GM23338 (cell line): ENCODE measurements around the gene MAP4K4. TPM values are rescaled to one million over a fixed set of nuclear protein-coding genes. Genes with fewer than 3 reads are reported as not detected.

Source experiments
- ATAC-seq: fragments of 200-7000 bp; cut with Tn5 transposase; 3 replicates; pipeline ENCODE4 v1.9.1; 2020
- DNase-seq: peaks from one replicate; pipeline ENCODE4 v3.0.0-alpha.2; 2015; ENCODE audit warnings: low spot score
- H2AFZ ChIP-seq: fragments of 200-600 bp; sonication (generic); 2 replicates; pipeline ENCODE4 v1.8.0; 2016; ENCODE audit warnings: antibody characterized with exemption, mild to moderate bottlenecking, moderate library complexity
- H3F3A ChIP-seq: fragments of 200-600 bp; sonication (generic); replicated peaks from 2 replicates; pipeline ENCODE4 v1.8.0; 2017; ENCODE audit warnings: antibody characterized with exemption, mixed run types, low read depth
- H3K27ac ChIP-seq: fragments of 200-600 bp; sonication (generic); 2 replicates; pipeline ENCODE4 v1.6.1; 2016; ENCODE audit warnings: low read depth
- H3K27me3 ChIP-seq: fragments of 200-600 bp; sonication (generic); 2 replicates; pipeline ENCODE4 v1.8.0; 2016; ENCODE audit warnings: mild to moderate bottlenecking, mixed run types, moderate library complexity; ENCODE audit not compliant: insufficient read depth
- H3K36me3 ChIP-seq: fragments of 200-600 bp; sonication (generic); 2 replicates; pipeline ENCODE4 v1.8.0; 2016; ENCODE audit warnings: mild to moderate bottlenecking; ENCODE audit not compliant: insufficient read depth
- H3K4me1 ChIP-seq: fragments of 200-600 bp; sonication (generic); 2 replicates; pipeline ENCODE4 v1.8.0; 2016; ENCODE audit warnings: mild to moderate bottlenecking, moderate library complexity; ENCODE audit not compliant: insufficient read depth
- H3K4me2 ChIP-seq: fragments of 200-600 bp; sonication (generic); 2 replicates; pipeline ENCODE4 v1.7.1; 2017; ENCODE audit warnings: mixed run types
- H3K4me3 ChIP-seq: fragments of 200-600 bp; sonication (generic); 2 replicates; pipeline ENCODE4 v1.6.1; 2016; ENCODE audit warnings: mixed run types
- H3K79me2 ChIP-seq: fragments of 200-600 bp; sonication (generic); replicated peaks from 2 replicates; pipeline ENCODE4 v1.8.0; 2017; ENCODE audit warnings: mild to moderate bottlenecking; ENCODE audit not compliant: insufficient read depth
- H3K9me2 ChIP-seq: fragments of 200-600 bp; sonication (generic); 2 replicates; pipeline ENCODE4 v1.8.0; 2017; ENCODE audit not compliant: insufficient read depth
- H4K20me1 ChIP-seq: fragments of 200-600 bp; sonication (generic); replicated peaks from 2 replicates; pipeline ENCODE4 v1.8.0; 2017; ENCODE audit warnings: mild to moderate bottlenecking; ENCODE audit not compliant: insufficient read depth
- H3K27ac Mint-ChIP-seq: 2 replicates; pipeline ENCODE4 v1.8.0; 2020; ENCODE audit warnings: inconsistent platforms, mild to moderate bottlenecking, moderate library complexity, mixed read lengths
- H3K27me3 Mint-ChIP-seq: 3 replicates; pipeline ENCODE4 v1.8.0; 2022; ENCODE audit warnings: low read depth, mild to moderate bottlenecking, moderate library complexity, mixed read lengths, inconsistent platforms; ENCODE audit not compliant: insufficient read depth, poor library complexity
- H3K36me3 Mint-ChIP-seq: 3 replicates; pipeline ENCODE4 v1.8.0; 2021; ENCODE audit warnings: low read depth, mild to moderate bottlenecking, inconsistent platforms, moderate library complexity, mixed read lengths
- H3K4me1 Mint-ChIP-seq: 3 replicates; pipeline ENCODE4 v1.8.0; 2020; ENCODE audit warnings: mild to moderate bottlenecking, inconsistent platforms, mixed read lengths
- H3K4me3 Mint-ChIP-seq: 3 replicates; pipeline ENCODE4 v1.8.0; 2021; ENCODE audit warnings: moderate library complexity, mild to moderate bottlenecking, inconsistent platforms, mixed read lengths
- H3K9me3 Mint-ChIP-seq: 3 replicates; pipeline ENCODE4 v1.8.0; 2020; ENCODE audit warnings: moderate library complexity, mild to moderate bottlenecking, inconsistent platforms, mixed read lengths
- CREB1 ChIP-seq: fragments of 250-450 bp; sonication (Bioruptor Pico); IDR thresholded peaks from 2 replicates; pipeline ENCODE4 v1.5.0; 2020; ENCODE audit warnings: low read depth, mild to moderate bottlenecking, moderate library complexity
- ETS1 ChIP-seq: IDR thresholded peaks from 2 replicates; pipeline ENCODE4 v1.6.1; 2016; ENCODE audit warnings: antibody characterized with exemption
- EZH2 ChIP-seq: fragments of 200-600 bp; sonication (generic); IDR thresholded peaks from one replicate; pipeline ENCODE4 v1.8.0; 2017; ENCODE audit warnings: antibody characterized with exemption, mild to moderate bottlenecking, low read depth; ENCODE audit not compliant: unreplicated experiment
- EZH2phosphoT487 ChIP-seq: fragments of 200-600 bp; sonication (generic); IDR thresholded peaks from one replicate; pipeline ENCODE4 v1.8.1; 2018; ENCODE audit warnings: antibody characterized with exemption; ENCODE audit not compliant: unreplicated experiment
- JUNB ChIP-seq: IDR thresholded peaks from one replicate; pipeline ENCODE4 v1.6.1; 2016; ENCODE audit warnings: antibody characterized with exemption; ENCODE audit not compliant: unreplicated experiment
- NANOG ChIP-seq: IDR thresholded peaks from 2 replicates; pipeline ENCODE4 v1.6.1; 2016; ENCODE audit warnings: antibody characterized with exemption, borderline replicate concordance
- POLR2AphosphoS5 ChIP-seq: IDR thresholded peaks from 2 replicates; pipeline ENCODE4 v1.6.1; 2016; ENCODE audit warnings: antibody characterized with exemption, low read depth
- REST ChIP-seq: IDR thresholded peaks from one replicate; pipeline ENCODE4 v1.6.1; 2018; ENCODE audit warnings: antibody characterized with exemption; ENCODE audit not compliant: unreplicated experiment
- STAT1 ChIP-seq: IDR thresholded peaks from one replicate; pipeline ENCODE4 v1.6.1; 2016; ENCODE audit warnings: antibody characterized with exemption; ENCODE audit not compliant: unreplicated experiment
- ZNF114 ChIP-seq: fragments of 250-450 bp; sonication (Bioruptor Pico); IDR thresholded peaks from 2 replicates; pipeline ENCODE4 v1.5.0; 2020; ENCODE audit warnings: mild to moderate bottlenecking, moderate library complexity
- ZNF331 ChIP-seq: fragments of 250-450 bp; sonication (Bioruptor Pico); IDR thresholded peaks from 2 replicates; pipeline ENCODE4 v1.5.0; 2020; ENCODE audit warnings: low read depth, mild to moderate bottlenecking, moderate library complexity
- polyA plus RNA-seq: library from polyadenylated mRNA; unstranded; fragments of >200 nt; fragmentation: Nextera tagmentation; extraction: Ambion mirVana; gene quantifications from 2 replicates; pipeline ENCODE4 v1.2.1, GENCODE V29; 2016
- total RNA-seq: library from RNA; depleted of rRNA; stranded (reverse); fragments of >200 nt; shearing (Covaris generic); gene quantifications from 2 replicates; pipeline ENCODE4 v1.2.3, GENCODE V29; 2014
- TF ChIP-seq, protein P1 (sequence below): fragments of 250-450 bp; sonication (Bioruptor Pico); IDR thresholded peaks from 2 replicates; pipeline ENCODE4 v1.5.0; 2020; ENCODE audit warnings: mild to moderate bottlenecking, moderate library complexity
- TF ChIP-seq, protein P2 (sequence below), 2 experiments: fragments of 200-600 bp in 1 of 2; sonication (generic) in 1 of 2; conservative IDR thresholded peaks; 2 replicates each; pipeline versions ENCODE4 v1.5.1 to v1.6.1; 2016 to 2017; ENCODE audit warnings: antibody characterized with exemption in 2 of 2, low read depth in 2 of 2, mild to moderate bottlenecking in 2 of 2, moderate library complexity in 1 of 2

MAP4K4 gene
- total and polyA plus RNA-seq, 2 experiments from 2014 or later = 34.6 to 99.2 TPM

GRCh38 chr2:101736861-101737291 is 39.4 kb downstream of the MAP4K4 start:
- TF ChIP-seq, protein P1, sequence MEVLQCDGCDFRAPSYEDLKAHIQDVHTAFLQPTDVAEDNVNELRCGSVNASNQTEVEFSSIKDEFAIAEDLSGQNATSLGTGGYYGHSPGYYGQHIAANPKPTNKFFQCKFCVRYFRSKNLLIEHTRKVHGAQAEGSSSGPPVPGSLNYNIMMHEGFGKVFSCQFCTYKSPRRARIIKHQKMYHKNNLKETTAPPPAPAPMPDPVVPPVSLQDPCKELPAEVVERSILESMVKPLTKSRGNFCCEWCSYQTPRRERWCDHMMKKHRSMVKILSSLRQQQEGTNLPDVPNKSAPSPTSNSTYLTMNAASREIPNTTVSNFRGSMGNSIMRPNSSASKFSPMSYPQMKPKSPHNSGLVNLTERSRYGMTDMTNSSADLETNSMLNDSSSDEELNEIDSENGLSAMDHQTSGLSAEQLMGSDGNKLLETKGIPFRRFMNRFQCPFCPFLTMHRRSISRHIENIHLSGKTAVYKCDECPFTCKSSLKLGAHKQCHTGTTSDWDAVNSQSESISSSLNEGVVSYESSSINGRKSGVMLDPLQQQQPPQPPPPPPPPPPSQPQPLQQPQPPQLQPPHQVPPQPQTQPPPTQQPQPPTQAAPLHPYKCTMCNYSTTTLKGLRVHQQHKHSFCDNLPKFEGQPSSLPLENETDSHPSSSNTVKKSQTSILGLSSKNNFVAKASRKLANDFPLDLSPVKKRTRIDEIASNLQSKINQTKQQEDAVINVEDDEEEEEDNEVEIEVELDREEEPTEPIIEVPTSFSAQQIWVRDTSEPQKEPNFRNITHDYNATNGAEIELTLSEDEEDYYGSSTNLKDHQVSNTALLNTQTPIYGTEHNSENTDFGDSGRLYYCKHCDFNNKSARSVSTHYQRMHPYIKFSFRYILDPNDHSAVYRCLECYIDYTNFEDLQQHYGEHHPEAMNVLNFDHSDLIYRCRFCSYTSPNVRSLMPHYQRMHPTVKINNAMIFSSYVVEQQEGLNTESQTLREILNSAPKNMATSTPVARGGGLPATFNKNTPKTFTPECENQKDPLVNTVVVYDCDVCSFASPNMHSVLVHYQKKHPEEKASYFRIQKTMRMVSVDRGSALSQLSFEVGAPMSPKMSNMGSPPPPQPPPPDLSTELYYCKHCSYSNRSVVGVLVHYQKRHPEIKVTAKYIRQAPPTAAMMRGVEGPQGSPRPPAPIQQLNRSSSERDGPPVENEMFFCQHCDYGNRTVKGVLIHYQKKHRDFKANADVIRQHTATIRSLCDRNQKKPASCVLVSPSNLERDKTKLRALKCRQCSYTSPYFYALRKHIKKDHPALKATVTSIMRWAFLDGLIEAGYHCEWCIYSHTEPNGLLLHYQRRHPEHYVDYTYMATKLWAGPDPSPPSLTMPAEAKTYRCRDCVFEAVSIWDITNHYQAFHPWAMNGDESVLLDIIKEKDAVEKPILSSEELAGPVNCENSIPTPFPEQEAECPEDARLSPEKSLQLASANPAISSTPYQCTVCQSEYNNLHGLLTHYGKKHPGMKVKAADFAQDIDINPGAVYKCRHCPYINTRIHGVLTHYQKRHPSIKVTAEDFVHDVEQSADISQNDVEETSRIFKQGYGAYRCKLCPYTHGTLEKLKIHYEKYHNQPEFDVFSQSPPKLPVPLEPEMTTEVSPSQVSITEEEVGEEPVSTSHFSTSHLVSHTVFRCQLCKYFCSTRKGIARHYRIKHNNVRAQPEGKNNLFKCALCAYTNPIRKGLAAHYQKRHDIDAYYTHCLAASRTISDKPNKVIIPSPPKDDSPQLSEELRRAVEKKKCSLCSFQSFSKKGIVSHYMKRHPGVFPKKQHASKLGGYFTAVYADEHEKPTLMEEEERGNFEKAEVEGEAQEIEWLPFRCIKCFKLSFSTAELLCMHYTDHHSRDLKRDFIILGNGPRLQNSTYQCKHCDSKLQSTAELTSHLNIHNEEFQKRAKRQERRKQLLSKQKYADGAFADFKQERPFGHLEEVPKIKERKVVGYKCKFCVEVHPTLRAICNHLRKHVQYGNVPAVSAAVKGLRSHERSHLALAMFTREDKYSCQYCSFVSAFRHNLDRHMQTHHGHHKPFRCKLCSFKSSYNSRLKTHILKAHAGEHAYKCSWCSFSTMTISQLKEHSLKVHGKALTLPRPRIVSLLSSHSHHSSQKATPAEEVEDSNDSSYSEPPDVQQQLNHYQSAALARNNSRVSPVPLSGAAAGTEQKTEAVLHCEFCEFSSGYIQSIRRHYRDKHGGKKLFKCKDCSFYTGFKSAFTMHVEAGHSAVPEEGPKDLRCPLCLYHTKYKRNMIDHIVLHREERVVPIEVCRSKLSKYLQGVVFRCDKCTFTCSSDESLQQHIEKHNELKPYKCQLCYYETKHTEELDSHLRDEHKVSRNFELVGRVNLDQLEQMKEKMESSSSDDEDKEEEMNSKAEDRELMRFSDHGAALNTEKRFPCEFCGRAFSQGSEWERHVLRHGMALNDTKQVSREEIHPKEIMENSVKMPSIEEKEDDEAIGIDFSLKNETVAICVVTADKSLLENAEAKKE (CRISPR knock-in tag) = no peak
- TF ChIP-seq, protein P2, sequence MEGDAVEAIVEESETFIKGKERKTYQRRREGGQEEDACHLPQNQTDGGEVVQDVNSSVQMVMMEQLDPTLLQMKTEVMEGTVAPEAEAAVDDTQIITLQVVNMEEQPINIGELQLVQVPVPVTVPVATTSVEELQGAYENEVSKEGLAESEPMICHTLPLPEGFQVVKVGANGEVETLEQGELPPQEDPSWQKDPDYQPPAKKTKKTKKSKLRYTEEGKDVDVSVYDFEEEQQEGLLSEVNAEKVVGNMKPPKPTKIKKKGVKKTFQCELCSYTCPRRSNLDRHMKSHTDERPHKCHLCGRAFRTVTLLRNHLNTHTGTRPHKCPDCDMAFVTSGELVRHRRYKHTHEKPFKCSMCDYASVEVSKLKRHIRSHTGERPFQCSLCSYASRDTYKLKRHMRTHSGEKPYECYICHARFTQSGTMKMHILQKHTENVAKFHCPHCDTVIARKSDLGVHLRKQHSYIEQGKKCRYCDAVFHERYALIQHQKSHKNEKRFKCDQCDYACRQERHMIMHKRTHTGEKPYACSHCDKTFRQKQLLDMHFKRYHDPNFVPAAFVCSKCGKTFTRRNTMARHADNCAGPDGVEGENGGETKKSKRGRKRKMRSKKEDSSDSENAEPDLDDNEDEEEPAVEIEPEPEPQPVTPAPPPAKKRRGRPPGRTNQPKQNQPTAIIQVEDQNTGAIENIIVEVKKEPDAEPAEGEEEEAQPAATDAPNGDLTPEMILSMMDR (conservative IDR thresholded peaks at IDR 0.05; ENCODE audit: low read depth in 2 of 2) = no peak
- TF ChIP-seq STAT1 (no peak), CREB1 (no peak), ETS1 (no peak), JUNB (no peak), EZH2 (no peak), NANOG (no peak), EZH2phosphoT487 (no peak), ZNF331 (CRISPR knock-in tag) (no peak), POLR2AphosphoS5 (no peak), ZNF114 (CRISPR knock-in tag) (no peak), REST (no peak)
- H3K4me1 ChIP-seq = peaks cover 57% of the 10 kb centered on the region
- H3F3A ChIP-seq = peaks cover 6% of the 10 kb centered on the region
- H3K36me3 Mint-ChIP-seq = no peaks in the 10 kb centered on the region
- H3K36me3 ChIP-seq = no peaks in the 10 kb centered on the region
- H3K4me2 ChIP-seq = no peak overlapping the region
- ATAC-seq (no peak), DNase-seq (no peak)
- no peaks in the 10 kb centered on the region for H3K9me3 Mint-ChIP-seq
- no peak overlapping the region for H3K4me3 Mint-ChIP-seq
- peaks cover 6% of the 10 kb centered on the region for H3K27me3 Mint-ChIP-seq
- H3K27ac ChIP-seq = no peak overlapping the region
- H3K27ac Mint-ChIP-seq = no peak overlapping the region
- peaks cover 98% of the 10 kb centered on the region for H3K79me2 ChIP-seq
- no peak overlapping the region for H3K4me3 ChIP-seq
- no peaks in the 10 kb centered on the region for H3K27me3 ChIP-seq
- H2AFZ ChIP-seq = no peak overlapping the region
- no peaks in the 10 kb centered on the region for H3K9me2 ChIP-seq
- peaks cover 52% of the 10 kb centered on the region for H4K20me1 ChIP-seq
- peaks cover 78% of the 10 kb centered on the region for H3K4me1 Mint-ChIP-seq
